DND-41 (cell line): ENCODE measurements around the gene SPAM1.

Experiments used
- ATAC-seq: fragments of 200-7000 bp; cut with Tn5 transposase; 3 replicates; pipeline ENCODE4 v1.9.1; 2021; ENCODE audit warnings: low read depth; ENCODE audit not compliant: insufficient read depth
- DNase-seq: peaks from one replicate; pipeline ENCODE4 v3.0.0-alpha.2; 2020
- H2AFZ ChIP-seq: 2 replicates; pipeline ENCODE4 v1.6.0; 2012; ENCODE audit warnings: low read depth, low read length
- H3K27ac ChIP-seq: 2 replicates; pipeline ENCODE4 v1.5.1; 2012; ENCODE audit warnings: low read length, inconsistent platforms
- H3K27me3 ChIP-seq: fragments of 200-600 bp; sonication (generic); 2 replicates; pipeline ENCODE4 v1.6.0; 2012; ENCODE audit warnings: low read length, mild to moderate bottlenecking, inconsistent platforms; ENCODE audit not compliant: insufficient read depth, poor library complexity
- H3K36me3 ChIP-seq: 2 replicates; pipeline ENCODE4 v1.5.1; 2012; ENCODE audit warnings: low read length, inconsistent platforms; ENCODE audit not compliant: insufficient read depth
- H3K4me1 ChIP-seq: 2 replicates; pipeline ENCODE4 v1.5.1; 2012; ENCODE audit warnings: mild to moderate bottlenecking, low read length; ENCODE audit not compliant: insufficient read depth
- H3K4me2 ChIP-seq: 2 replicates; pipeline ENCODE4 v1.6.0; 2012; ENCODE audit warnings: mild to moderate bottlenecking, moderate library complexity, low read length, inconsistent platforms; ENCODE audit not compliant: insufficient read depth
- H3K4me3 ChIP-seq, 2 experiments: fragments of 200-600 bp in 1 of 2; shearing (Covaris generic) in 1 of 2; 2 replicates each; pipeline ENCODE4 v1.5.1; 2012 to 2016; ENCODE audit warnings: inconsistent platforms in 2 of 2, low read length in 2 of 2, mild to moderate bottlenecking in 2 of 2, low read depth in 1 of 2, moderate library complexity in 1 of 2
- H3K79me2 ChIP-seq: 2 replicates; pipeline ENCODE4 v1.6.0; 2012; ENCODE audit warnings: low read length, inconsistent platforms; ENCODE audit not compliant: insufficient read depth
- H3K9ac ChIP-seq: 2 replicates; pipeline ENCODE4 v1.6.0; 2012; ENCODE audit warnings: low read depth, mild to moderate bottlenecking, inconsistent platforms, low read length, moderate library complexity
- H3K9me3 ChIP-seq: 2 replicates; pipeline ENCODE4 v1.5.1; 2012; ENCODE audit warnings: low read length, moderate library complexity, mild to moderate bottlenecking, inconsistent platforms; ENCODE audit not compliant: insufficient read depth, severe bottlenecking
- H4K20me1 ChIP-seq: 2 replicates; pipeline ENCODE4 v1.6.0; 2012; ENCODE audit warnings: low read length; ENCODE audit not compliant: insufficient read depth
- CTCF ChIP-seq: IDR thresholded peaks from 2 replicates; pipeline ENCODE4 v1.5.1; 2012; ENCODE audit warnings: borderline replicate concordance, low read length, moderate library complexity, mild to moderate bottlenecking; ENCODE audit not compliant: poor library complexity, severe bottlenecking; ENCODE audit errors: extremely low read depth
- EZH2 ChIP-seq: IDR thresholded peaks from 3 replicates; pipeline ENCODE4 v1.6.1; 2012; ENCODE audit warnings: borderline replicate concordance, low read depth, mild to moderate bottlenecking, moderate library complexity, low read length, inconsistent platforms; ENCODE audit not compliant: severe bottlenecking

Gene SPAM1

GRCh38 chr7:123929655-123930054, 4.6 kb downstream of the SPAM1 start:
- H3K9me3 ChIP-seq = no peaks in the 10 kb centered on the region
- no peak overlapping the region for H2AFZ ChIP-seq
- H3K4me2 ChIP-seq = no peak overlapping the region
- H3K79me2 ChIP-seq = no peaks in the 10 kb centered on the region
- H3K4me1 ChIP-seq = no peaks in the 10 kb centered on the region
- no peaks in the 10 kb centered on the region for H3K36me3 ChIP-seq
- H3K27me3 ChIP-seq = no peaks in the 10 kb centered on the region
- no peak overlapping the region for H3K9ac ChIP-seq
- DNase-seq = no peak
- TF ChIP-seq EZH2 (no peak), CTCF (no peak)
- H3K27ac ChIP-seq = no peak overlapping the region
- ATAC-seq = no peak
- H3K4me3 ChIP-seq = no peak overlapping the region
- H4K20me1 ChIP-seq = no peaks in the 10 kb centered on the region

GRCh38 chr7:123935436-123936381, 10.7 kb downstream of the SPAM1 start:
- TF ChIP-seq EZH2 = no peak
- no peak for TF ChIP-seq CTCF
- ATAC-seq (no peak), DNase-seq (no peak)
- no peaks in the 10 kb centered on the region for H3K4me1 ChIP-seq
- no peaks in the 10 kb centered on the region for H3K27me3 ChIP-seq
- H4K20me1 ChIP-seq = no peaks in the 10 kb centered on the region
- no peaks in the 10 kb centered on the region for H3K79me2 ChIP-seq
- H3K36me3 ChIP-seq = no peaks in the 10 kb centered on the region
- no peaks in the 10 kb centered on the region for H3K9me3 ChIP-seq
- no peak overlapping the region for H3K27ac ChIP-seq
- H3K4me3 ChIP-seq = no peak overlapping the region
- no peak overlapping the region for H2AFZ ChIP-seq
- H3K4me2 ChIP-seq = no peak overlapping the region
- H3K9ac ChIP-seq = no peak overlapping the region

- Histone ChIP-seq H4K20me1 (no peaks in the 10 kb centered on the region), H3K4me2 (no peak overlapping the region), H3K9me3 (no peaks in the 10 kb centered on the region), H3K27me3 (no peaks in the 10 kb centered on the region), H3K36me3 (no peaks in the 10 kb centered on the region), H3K9ac (no peak overlapping the region), H3K4me3 (no peak overlapping the region), H2AFZ (no peak overlapping the region), H3K4me1 (no peaks in the 10 kb centered on the region), H3K27ac (no peak overlapping the region), H3K79me2 (no peaks in the 10 kb centered on the region)
- no peak for TF ChIP-seq CTCF
- no peak for TF ChIP-seq EZH2
- ATAC-seq (no peak), DNase-seq (no peak)
Observed at GRCh38 chr7:123936388-123936787, 11.3 kb downstream of the SPAM1 start.
